SKM-1 (cell line): Measurements from ENCODE around the gene HYI.

Experiments
- DNase-seq: peaks from one replicate; lab custom pipeline; 2025; ENCODE audit not compliant: unreplicated experiment; lab: John Stamatoyannopoulos, UW

Gene HYI

GRCh38 chr1:43405219-43405875, 48.4 kb downstream of the HYI start:
- DNase-seq = no peak

GRCh38 chr1:43404353-43404752, 49.4 kb downstream of the HYI start:
- no peak for DNase-seq

- DNase-seq = no peak
These were observed 51.5 kb downstream of the HYI start for GRCh38 chr1:43402089-43402865.
